IPS DF 4.7 (cell line): Measurements from ENCODE around the gene FGF12.
A peak's percentile ranks its signal among the peaks of the same experiment; 100 is the strongest.
"Not testable (repeated sequence)": the region's sequence is repeated elsewhere in the genome, so short reads cannot be mapped to it uniquely, and the experiment has no call there.

Source experiments
- DNase-seq: peaks from one replicate; pipeline ENCODE4 v3.0.0-alpha.2; 2013; ENCODE audit warnings: low spot score; ENCODE audit errors: extremely low read depth

Gene FGF12

GRCh38 chr3:192597506-192597905, 129.8 kb downstream of the FGF12 start:
- DNase-seq, result no peak

- DNase-seq, result no peak
These were observed 148.6 kb downstream of the FGF12 start for GRCh38 chr3:192578729-192579128.

GRCh38 chr3:192577811-192578210, 149.5 kb downstream of the FGF12 start:
- no peak for DNase-seq

DNA sequence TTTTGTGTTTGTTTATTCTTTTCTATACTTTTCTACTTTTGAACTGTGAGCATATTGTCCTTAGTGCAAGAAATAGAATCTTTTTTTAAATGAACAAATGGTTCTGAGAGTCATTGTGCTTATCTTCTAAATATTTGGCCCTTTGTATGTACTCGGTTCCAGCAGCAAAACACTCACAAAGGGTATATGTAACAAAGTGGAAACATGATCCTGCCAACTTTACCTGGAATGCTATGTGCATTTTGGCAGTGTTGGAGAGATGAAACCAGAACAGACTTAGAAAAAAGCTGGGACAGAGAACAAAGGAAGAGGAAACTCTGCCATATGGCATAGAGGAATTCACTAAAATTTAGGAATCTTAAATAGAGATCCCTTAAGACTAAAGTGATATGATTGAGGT, 150.1 kb downstream of the FGF12 start:
- no peak for DNase-seq

GRCh38 chr3:192576704-192577103, 150.6 kb downstream of the FGF12 start:
- DNase-seq, result not testable (repeated sequence)

DNA sequence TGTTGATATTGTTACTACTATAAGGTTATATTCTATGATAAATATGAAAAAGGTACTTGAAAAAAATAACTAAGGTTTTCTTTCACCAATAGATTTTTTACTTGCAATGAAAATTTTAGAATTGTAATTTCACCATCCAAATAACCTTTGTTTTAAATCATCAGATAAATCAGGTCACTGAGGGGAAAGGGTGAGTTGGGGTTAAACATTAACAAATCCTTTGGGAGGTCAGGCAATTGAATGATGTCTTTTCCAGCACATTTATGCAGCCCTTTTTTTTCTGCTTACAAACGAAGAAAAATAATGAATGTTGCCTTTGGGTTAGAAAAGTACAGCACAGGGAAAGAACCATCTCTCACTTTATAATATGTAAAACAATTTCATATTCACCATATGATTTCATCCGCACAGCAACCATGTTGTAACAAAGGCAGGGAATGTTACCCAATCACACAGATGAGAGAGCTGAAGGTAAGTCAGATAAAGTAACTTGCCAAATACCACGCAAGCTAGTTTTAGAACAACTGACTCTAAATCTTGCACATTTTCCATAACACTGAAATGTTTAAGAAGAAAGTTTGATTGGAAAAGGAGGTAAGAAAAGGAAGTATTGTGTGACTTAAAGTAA, 151.3 kb downstream of the FGF12 start:
- no peak for DNase-seq

GRCh38 chr3:192573240-192573639, 154.1 kb downstream of the FGF12 start:
- no peak for DNase-seq

DNA sequence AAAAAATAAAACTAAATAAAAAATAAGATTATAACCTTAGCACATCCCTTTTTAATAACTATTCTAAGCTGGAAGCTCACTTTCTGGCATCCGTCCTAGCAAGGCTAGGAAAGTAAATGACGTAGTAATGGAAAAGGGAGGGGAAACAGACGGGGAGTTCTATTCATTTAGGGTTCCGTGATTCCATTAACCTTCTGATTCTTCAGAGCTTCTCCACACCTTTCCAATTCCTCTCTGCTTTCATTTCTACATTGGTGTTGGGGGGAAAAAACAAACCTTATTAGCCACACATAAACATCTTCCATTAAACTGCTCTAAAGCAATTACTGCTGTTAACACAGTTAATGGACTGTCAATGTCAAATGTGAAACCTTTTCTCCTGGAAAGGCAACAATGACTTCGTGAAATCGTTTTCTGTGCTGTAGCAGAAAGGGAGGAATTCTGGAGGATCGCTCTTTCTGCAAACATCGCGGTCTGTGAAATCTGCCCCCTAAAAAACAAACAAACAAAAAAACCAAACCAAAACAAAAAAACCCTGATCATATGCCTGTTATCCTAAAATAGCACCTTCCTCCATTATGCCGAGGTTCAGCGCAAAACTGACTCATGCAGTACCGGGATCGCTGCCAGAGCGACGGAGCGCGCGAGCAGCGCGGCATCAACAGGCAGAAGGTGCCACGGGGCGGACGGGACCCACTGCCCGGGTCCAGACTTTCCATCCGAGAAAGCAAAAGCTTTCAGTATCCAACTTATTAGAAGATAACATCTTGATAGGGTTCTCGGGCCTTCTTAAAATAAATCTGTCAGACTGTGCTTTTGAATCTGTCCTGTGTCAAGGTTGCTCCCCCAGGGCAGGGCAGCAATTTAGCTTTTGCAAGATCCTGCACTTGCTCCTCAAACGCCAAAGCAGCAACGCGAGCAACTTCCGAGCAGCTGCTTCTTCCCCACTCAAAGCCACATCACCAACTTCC, 156.2 kb downstream of the FGF12 start:
- DNase-seq, result no peak

- DNase-seq, result no peak
These were observed 157.0 kb downstream of the FGF12 start for GRCh38 chr3:192570315-192570714.

GRCh38 chr3:192566706-192567290, 160.5 kb downstream of the FGF12 start:
- peak; percentile 16 for DNase-seq

- DNase-seq, result no peak
These were observed 162.7 kb downstream of the FGF12 start for GRCh38 chr3:192564611-192565010.

- no peak for DNase-seq
These were observed 163.9 kb downstream of the FGF12 start for GRCh38 chr3:192563417-192563816.

DNA sequence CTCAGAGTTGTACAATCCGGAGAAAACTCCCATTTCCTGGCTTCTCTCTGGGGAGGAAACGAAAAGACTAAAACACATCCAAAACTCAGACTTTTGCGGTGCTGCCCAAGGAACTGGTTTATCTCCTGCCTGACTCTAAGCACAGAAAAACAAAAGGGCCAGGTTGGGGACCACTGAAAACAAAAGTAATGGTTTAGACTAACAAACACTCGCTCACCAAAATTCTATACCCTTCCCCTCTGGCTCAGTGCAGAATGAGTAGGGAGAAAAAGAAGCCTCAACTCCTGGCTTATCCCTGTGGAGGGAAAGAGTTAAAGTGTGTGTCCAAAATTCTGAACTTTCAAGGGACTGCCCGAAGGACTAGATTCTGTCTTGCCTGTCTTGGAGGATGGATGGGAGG, 173.6 kb downstream of the FGF12 start:
- no peak for DNase-seq

DNA sequence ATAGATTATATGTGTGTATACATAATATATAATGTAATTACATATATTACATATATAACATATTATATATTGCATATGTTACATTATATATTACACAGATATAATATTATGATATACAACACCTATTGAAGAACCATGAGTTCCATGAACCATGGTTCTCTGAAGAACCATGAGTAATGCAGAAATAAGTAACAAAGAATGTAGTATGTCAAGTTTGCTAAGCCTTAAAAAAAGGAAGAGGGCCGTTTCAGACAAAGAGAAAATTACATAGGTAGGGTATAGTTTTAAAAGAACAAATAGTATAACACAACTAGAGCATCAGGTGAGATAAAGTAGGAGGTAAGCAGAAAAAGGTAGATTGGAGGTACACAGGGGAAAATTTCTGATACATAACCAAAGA, 177.0 kb downstream of the FGF12 start:
- no peak for DNase-seq

GRCh38 chr3:192545333-192545732, 182.0 kb downstream of the FGF12 start:
- DNase-seq, result no peak

DNA sequence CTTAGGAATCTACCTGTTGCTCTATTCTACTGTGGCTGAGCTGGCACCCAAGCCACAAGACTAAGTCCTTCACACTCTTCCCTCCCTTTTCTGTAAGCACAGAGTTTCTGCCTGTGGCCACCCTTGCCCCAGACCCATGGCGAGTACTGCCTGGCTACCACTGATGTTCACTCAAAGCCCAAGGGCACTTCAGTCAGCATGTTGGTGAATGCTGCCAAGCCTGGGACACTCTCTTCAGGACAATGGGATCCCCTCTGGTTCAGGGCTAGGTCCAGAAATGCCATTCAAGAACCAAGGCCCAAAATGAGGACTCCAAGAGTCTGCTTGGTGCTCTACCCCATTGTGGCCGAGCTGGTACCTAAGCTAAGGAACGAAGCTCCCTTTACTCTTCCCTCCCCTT, 184.2 kb downstream of the FGF12 start:
- DNase-seq, result no peak

DNA sequence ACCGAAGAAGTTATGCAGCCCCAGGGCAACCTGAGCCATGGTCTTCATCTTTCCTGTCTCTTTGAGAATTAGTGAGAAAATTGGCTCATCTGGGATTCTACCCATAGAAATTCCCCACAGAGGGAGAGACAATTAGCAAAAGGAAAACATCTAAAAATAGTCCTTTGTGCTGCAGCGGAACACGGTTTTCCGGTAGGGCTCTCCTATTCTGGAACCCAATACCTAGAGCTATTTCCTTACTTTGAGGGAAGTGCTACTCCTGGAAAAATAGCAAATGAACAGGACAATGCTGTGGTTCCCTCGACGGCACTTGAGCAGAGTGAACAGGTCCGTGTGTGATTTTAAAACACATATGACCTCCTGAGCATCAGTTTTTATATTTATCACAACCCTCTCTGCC, 210.5 kb downstream of the FGF12 start:
- no peak for DNase-seq

- DNase-seq, result no peak
These were observed 211.7 kb downstream of the FGF12 start for GRCh38 chr3:192515664-192516045.

DNA sequence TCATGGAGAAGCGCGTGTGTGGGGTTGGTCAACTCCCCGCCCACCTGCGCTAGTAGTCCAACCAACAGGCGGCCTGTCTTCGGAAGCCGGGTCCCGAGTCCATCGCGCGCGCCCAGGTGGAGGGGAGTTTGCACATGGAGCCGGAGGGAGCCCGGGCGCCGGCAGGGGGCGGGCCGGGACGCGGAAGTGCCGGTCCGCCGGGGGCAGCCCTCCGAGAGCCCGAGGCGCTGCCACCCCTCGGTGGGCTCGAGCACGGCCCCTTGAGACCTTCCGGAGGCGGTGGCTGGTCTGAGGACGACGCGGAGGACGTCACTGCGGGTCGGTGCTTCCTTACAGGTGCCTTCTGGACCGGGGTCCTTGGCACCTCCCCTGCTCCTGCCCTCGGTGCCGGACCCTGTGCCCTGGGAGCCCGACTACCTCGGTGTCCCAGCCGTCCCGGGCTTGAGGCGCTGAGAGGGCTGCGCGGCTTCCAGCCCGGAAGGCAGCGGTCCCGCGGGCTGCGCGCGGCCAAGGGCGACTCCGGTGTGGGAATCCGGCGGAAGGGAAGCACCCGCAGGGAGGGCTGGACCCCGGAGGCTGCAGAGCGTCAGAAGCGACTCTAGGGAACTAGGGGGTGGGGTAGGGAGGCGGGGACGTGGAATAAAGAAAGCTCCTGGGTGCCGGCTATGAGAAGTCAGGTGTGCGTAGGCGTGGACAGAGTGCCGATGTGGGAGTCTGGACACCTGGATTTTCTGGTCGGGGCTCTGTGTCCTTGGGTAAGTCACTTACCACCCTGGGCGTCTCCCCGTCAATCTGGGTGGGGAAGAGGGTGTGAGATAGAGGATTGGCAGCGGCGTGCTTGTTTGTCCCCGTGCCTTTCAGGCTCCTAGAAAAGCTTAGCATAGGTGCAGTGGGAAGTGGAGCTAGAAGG, 212.3 kb downstream of the FGF12 start:
- DNase-seq, result no peak

DNA sequence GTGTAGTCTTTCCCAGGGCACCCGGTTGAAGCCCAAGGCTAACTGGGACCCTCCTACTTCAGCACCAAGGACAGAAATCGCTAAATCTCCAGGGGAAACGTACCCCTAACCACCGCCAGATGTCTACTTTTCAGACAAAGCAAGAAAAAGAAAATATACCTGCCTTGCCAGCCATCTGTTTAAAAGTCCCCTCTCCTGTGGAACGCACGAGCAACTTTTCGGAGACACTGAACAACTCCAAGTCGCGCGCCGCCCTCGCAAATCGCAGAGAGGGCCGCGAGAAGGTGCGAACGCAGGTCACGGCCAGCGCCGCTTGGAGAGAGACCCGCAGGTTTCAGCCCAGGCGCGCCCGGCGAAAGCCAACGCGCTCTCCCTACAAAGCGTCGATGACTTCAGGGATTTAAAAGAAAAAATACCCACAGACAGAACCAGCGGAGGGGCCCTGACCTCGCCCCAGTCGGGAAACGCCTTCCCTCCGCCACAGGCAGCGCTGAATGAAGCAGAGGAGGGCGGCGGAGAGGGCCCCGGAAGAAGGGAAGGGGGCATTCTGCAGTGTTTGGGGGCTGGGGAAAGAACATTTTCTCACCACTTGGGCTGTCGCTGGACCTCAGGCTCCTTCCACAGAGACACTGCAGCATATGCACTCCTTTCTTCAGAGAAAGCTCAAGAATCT, 213.1 kb downstream of the FGF12 start:
- peak; percentile 30 for DNase-seq

DNA sequence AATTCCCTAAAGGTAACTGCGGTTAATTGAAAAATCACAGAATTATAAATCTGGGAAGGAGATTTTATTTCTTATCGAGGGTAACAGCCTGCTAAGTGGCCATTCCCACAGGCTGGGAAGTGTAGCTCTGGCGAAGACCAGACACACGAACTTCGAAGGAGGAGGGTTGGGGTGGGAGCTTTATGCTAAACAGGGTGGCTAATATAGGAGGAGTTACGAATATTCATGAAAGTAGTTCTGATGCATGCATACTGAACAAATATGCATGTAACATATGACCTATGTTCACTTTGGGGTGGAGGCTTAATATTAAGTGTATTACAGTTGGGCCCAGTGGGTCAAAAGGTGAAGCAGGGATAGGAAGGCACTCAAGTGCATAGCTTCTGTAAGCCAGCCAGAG, 221.6 kb downstream of the FGF12 start:
- no peak for DNase-seq
